ENCODE data around the gene PDE3B. TPM values are rescaled to one million over a fixed set of nuclear protein-coding genes. Genes with fewer than 3 reads are reported as not detected.

Gene PDE3B
- total RNA-seq, 4 donors from 2014 or later = 1.2 to 12.6 (median 2.1) TPM

- Histone ChIP-seq H3K27me3 (no peaks in the 10 kb centered on the region), H3K36me3 (no peaks in the 10 kb centered on the region), H3K4me1 (no peaks in the 10 kb centered on the region), H3K4me3 (no peak overlapping the region), H3K27ac (no peak overlapping the region), H3K9me3 (no peaks in the 10 kb centered on the region)
- no peak for DNase-seq
- intact Hi-C loops (cut with DNase I) = no loop called here
- 72 to 80% methylated on average over 7 of the region's 7 CpGs for WGBS, 2 donors
- TF ChIP-seq CTCF (IDR thresholded peaks at IDR 0.05) = no peak
- no peak for TF ChIP-seq POLR2A (IDR thresholded peaks at IDR 0.05)
Observed at GRCh38 chr11:14669499-14669898, 25.9 kb downstream of the PDE3B start.

DNA sequence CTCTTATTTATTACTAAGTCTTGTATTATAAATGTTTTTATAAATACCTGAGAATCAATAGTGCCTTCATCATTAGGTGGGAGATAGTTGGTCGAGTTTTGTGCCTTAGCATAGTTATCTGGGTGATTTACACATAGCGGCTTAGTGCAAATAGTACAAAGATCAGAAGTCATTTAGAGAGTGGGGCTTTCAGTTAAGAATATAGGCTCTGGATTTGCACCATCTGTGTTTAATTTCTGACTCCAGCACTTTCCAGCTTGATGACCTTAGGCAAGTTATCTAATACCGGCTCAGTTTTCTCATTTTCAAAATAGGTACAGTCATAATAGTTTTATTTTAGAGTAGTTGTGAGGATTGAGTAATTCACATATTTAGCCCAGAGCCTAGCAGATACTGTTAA lies 26.4 kb downstream of the PDE3B start:
- TF ChIP-seq POLR2A (IDR thresholded peaks at IDR 0.05) (no peak), CTCF (IDR thresholded peaks at IDR 0.05) (no peak)
- Histone ChIP-seq H3K36me3 (no peaks in the 10 kb centered on the region), H3K4me3 (no peak overlapping the region), H3K27ac (no peak overlapping the region), H3K9me3 (no peaks in the 10 kb centered on the region), H3K27me3 (no peaks in the 10 kb centered on the region), H3K4me1 (no peaks in the 10 kb centered on the region)
- intact Hi-C loops (cut with DNase I) = no loop called here
- no peak for DNase-seq
- WGBS, 2 donors = 58 to 66% methylated on average over 3 of the region's 3 CpGs

- Histone ChIP-seq H3K4me1 (no peaks in the 10 kb centered on the region), H3K27ac (no peak overlapping the region), H3K36me3 (no peaks in the 10 kb centered on the region), H3K9me3 (no peaks in the 10 kb centered on the region), H3K4me3 (no peak overlapping the region), H3K27me3 (no peaks in the 10 kb centered on the region)
- intact Hi-C loops (cut with DNase I) = no loop called here
- DNase-seq = no peak
- TF ChIP-seq POLR2A (IDR thresholded peaks at IDR 0.05) (no peak), CTCF (IDR thresholded peaks at IDR 0.05) (no peak)
- 25 to 52% methylated on average over 2 of the region's 2 CpGs for WGBS, 2 donors
Observed at GRCh38 chr11:14672635-14673034, 29.0 kb downstream of the PDE3B start.

- 75 to 79% methylated on average over 4 of the region's 4 CpGs for WGBS, 2 donors
- no peak overlapping the region for H3K4me3 ChIP-seq
- intact Hi-C loops (cut with DNase I) = no loop called here
Observed at GRCh38 chr11:14673421-14673820, 29.8 kb downstream of the PDE3B start.

DNA sequence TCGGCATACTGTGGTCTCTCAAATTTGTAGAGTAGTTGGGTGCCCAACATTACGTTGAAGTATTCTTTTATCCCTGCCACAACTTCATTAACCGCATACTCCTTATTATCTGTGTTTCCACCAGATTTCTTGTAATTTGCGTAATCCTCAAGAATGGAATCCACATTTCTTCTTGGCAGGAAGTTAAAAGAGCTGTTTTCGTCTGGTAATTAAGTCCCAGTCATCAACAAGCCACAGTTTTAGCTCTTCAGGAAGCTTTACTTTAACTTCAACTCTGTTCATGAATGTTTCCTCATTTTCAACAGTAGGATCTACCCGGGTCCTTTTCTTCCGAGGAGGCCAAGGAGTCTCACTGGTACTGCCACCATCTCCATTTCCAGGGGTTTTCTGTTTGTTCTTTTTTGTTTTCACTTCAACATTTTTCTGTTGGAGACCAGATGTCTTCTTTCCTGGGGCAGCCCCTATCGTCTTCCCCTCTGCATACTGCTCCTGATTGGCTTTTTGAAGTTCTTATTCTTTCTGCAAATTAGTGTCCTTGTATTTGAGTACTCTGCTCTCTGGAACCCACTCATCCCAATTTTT lies 30.3 kb downstream of the PDE3B start:
- no peak overlapping the region for H3K4me3 ChIP-seq
- WGBS, 2 donors = 57 to 70% methylated on average over 8 of the region's 8 CpGs
- no peak overlapping the region for H3K27ac ChIP-seq
- H3K27me3 ChIP-seq = no peaks in the 10 kb centered on the region
- no peak for DNase-seq
- intact Hi-C loops (cut with DNase I) = no loop called here
- H3K9me3 ChIP-seq = no peaks in the 10 kb centered on the region
- no peaks in the 10 kb centered on the region for H3K36me3 ChIP-seq
- no peaks in the 10 kb centered on the region for H3K4me1 ChIP-seq
- TF ChIP-seq CTCF (IDR thresholded peaks at IDR 0.05) (no peak), POLR2A (IDR thresholded peaks at IDR 0.05) (no peak)

More at GRCh38 chr11:14673421-14673820, 29.8 kb downstream of the PDE3B start:
- no peak for TF ChIP-seq POLR2A (IDR thresholded peaks at IDR 0.05)
- DNase-seq = no peak
- no peaks in the 10 kb centered on the region for H3K27me3 ChIP-seq
- H3K9me3 ChIP-seq = no peaks in the 10 kb centered on the region
- H3K27ac ChIP-seq = no peak overlapping the region
- H3K4me1 ChIP-seq = no peaks in the 10 kb centered on the region
- H3K36me3 ChIP-seq = no peaks in the 10 kb centered on the region

GRCh38 chr11:14676068-14676467 lies 32.5 kb downstream of the PDE3B start:
- no peaks in the 10 kb centered on the region for H3K4me1 ChIP-seq
- no peaks in the 10 kb centered on the region for H3K9me3 ChIP-seq
- H3K27ac ChIP-seq = no peak overlapping the region
- intact Hi-C loops (cut with DNase I) = no loop called here
- H3K27me3 ChIP-seq = no peaks in the 10 kb centered on the region
- WGBS, 2 donors = 59 to 67% methylated on average over 2 of the region's 2 CpGs
- no peaks in the 10 kb centered on the region for H3K36me3 ChIP-seq
- TF ChIP-seq POLR2A (IDR thresholded peaks at IDR 0.05) (no peak), CTCF (IDR thresholded peaks at IDR 0.05) (no peak)
- no peak overlapping the region for H3K4me3 ChIP-seq
- no peak for DNase-seq
